ENCODE measurements around the gene SLC35F5.
"Not testable (repeated sequence)": the region's sequence is repeated elsewhere in the genome, so short reads cannot be mapped to it uniquely, and the experiment has no call there.

Gene SLC35F5

GRCh38 chr2:113756355-113757137 lies at the start of gene SLC35F5:
TSS of gene SLC35F5 (minus strand) at chr2:113756642. CDS start at chr2:113756409, 233 bp downstream.
- DNase-seq (ENCODE audit: low spot score): peak; percentile 64

GRCh38 chr2:113799375-113799774 lies 42.9 kb upstream of the SLC35F5 start:
- DNase-seq (ENCODE audit: low spot score): peak; percentile 42

GRCh38 chr2:113797237-113797636 lies 40.8 kb upstream of the SLC35F5 start:
- DNase-seq (ENCODE audit: low spot score): no peak

- DNase-seq (ENCODE audit: low spot score): no peak
These were observed 40.2 kb upstream of the SLC35F5 start for GRCh38 chr2:113796592-113797175.

GRCh38 chr2:113795405-113795920 lies 39.0 kb upstream of the SLC35F5 start:
- no peak for DNase-seq (ENCODE audit: low spot score)

GRCh38 chr2:113791697-113792590 lies 35.5 kb upstream of the SLC35F5 start:
- no peak for DNase-seq (ENCODE audit: low spot score)

- DNase-seq (ENCODE audit: low spot score): no peak
These were observed 28.6 kb upstream of the SLC35F5 start for GRCh38 chr2:113784823-113785744.

- DNase-seq (ENCODE audit: low spot score): no peak
These were observed 24.0 kb upstream of the SLC35F5 start for GRCh38 chr2:113780472-113780871.

- no peak for DNase-seq (ENCODE audit: low spot score)
These were observed 20.9 kb upstream of the SLC35F5 start for GRCh38 chr2:113777371-113777770.

- no peak for DNase-seq (ENCODE audit: low spot score)
These were observed 20.5 kb upstream of the SLC35F5 start for GRCh38 chr2:113776949-113777348.

GRCh38 chr2:113774616-113775015 lies 18.2 kb upstream of the SLC35F5 start:
- DNase-seq (ENCODE audit: low spot score): not testable (repeated sequence)

- DNase-seq (ENCODE audit: low spot score): no peak
These were observed 14.5 kb upstream of the SLC35F5 start for GRCh38 chr2:113770929-113771328.

- DNase-seq (ENCODE audit: low spot score): no peak
These were observed 13.1 kb upstream of the SLC35F5 start for GRCh38 chr2:113769555-113769954.

- no peak for DNase-seq (ENCODE audit: low spot score)
These were observed 12.3 kb upstream of the SLC35F5 start for GRCh38 chr2:113768770-113769169.

GRCh38 chr2:113767811-113768460 lies 11.5 kb upstream of the SLC35F5 start:
- no peak for DNase-seq (ENCODE audit: low spot score)

GRCh38 chr2:113765276-113765675 lies 8.8 kb upstream of the SLC35F5 start:
- no peak for DNase-seq (ENCODE audit: low spot score)

GRCh38 chr2:113762377-113763118 lies 6.1 kb upstream of the SLC35F5 start:
- no peak for DNase-seq (ENCODE audit: low spot score)

- DNase-seq (ENCODE audit: low spot score): no peak
These were observed 4.0 kb upstream of the SLC35F5 start for GRCh38 chr2:113760400-113760799.

GRCh38 chr2:113757138-113757657 lies 756 bp upstream of the SLC35F5 start:
- DNase-seq (ENCODE audit: low spot score): no peak

GRCh38 chr2:113755835-113756354 lies 547 bp downstream of the SLC35F5 start:
- no peak for DNase-seq (ENCODE audit: low spot score)
